ENCODE measurements around the gene SLC8B1. TPM values are rescaled to one million over a fixed set of nuclear protein-coding genes. Genes with fewer than 3 reads are reported as not detected.

Gene SLC8B1
- total RNA-seq, 2 donors from 2014 or later, result 23.1 to 94.7 TPM

- Histone ChIP-seq H3K4me1 (replicated peaks) (no peaks in the 10 kb centered on the region), H3K36me3 (peaks cover 7 to 40% of the 10 kb centered on the region in 2 donors)
These were observed 41.8 kb downstream of the SLC8B1 start for GRCh38 chr12:113293100-113293499.

GRCh38 chr12:113292547-113292946 lies 42.4 kb downstream of the SLC8B1 start:
- Histone ChIP-seq H3K36me3 (peaks cover 7 to 40% of the 10 kb centered on the region in 2 donors), H3K9me3 (no peaks in the 10 kb centered on the region), H3K27me3 (replicated peaks; ENCODE audit: insufficient read depth) (no peaks in the 10 kb centered on the region), H3K27ac (no peak overlapping the region), H3K4me3 (no peak overlapping the region), H3K4me1 (replicated peaks) (no peaks in the 10 kb centered on the region)
- 87% methylated on average over 7 of the region's 7 CpGs for WGBS
- no peak for TF ChIP-seq CTCF (IDR thresholded peaks at IDR 0.05)
- no peak for TF ChIP-seq POLR2AphosphoS5 (IDR thresholded peaks at IDR 0.05)
- TF ChIP-seq POLR2A (IDR thresholded peaks at IDR 0.05), result no peak
- intact Hi-C loops (cut with DNase I), result no loop called here
- no peak for DNase-seq (ENCODE audit: low spot score)

More at GRCh38 chr12:113293100-113293499, 41.8 kb downstream of the SLC8B1 start:
- Histone ChIP-seq H3K9me3 (no peaks in the 10 kb centered on the region), H3K27me3 (replicated peaks; ENCODE audit: insufficient read depth) (no peaks in the 10 kb centered on the region), H3K4me3 (no peak overlapping the region), H3K27ac (no peak overlapping the region)
- DNase-seq (ENCODE audit: low spot score), result no peak
- 93% methylated on average over 10 of the region's 10 CpGs for WGBS
- intact Hi-C loops (cut with DNase I), result no loop called here
- no peak for TF ChIP-seq CTCF (IDR thresholded peaks at IDR 0.05)
- TF ChIP-seq POLR2AphosphoS5 (IDR thresholded peaks at IDR 0.05), result no peak
- no peak for TF ChIP-seq POLR2A (IDR thresholded peaks at IDR 0.05)

- peaks cover 9 to 40% of the 10 kb centered on the region in 2 donors for H3K36me3 ChIP-seq
- 76% methylated on average over 6 of the region's 6 CpGs for WGBS
These were observed 42.8 kb downstream of the SLC8B1 start for GRCh38 chr12:113292091-113292490.

GRCh38 chr12:113291586-113291985 lies 43.3 kb downstream of the SLC8B1 start:
- Histone ChIP-seq H3K27ac (no peak overlapping the region), H3K36me3 (peaks cover 11 to 45% of the 10 kb centered on the region in 2 donors)

More at GRCh38 chr12:113292091-113292490, 42.8 kb downstream of the SLC8B1 start:
- no peak for DNase-seq (ENCODE audit: low spot score)
- intact Hi-C loops (cut with DNase I), result no loop called here
- H3K4me1 ChIP-seq (replicated peaks), result no peaks in the 10 kb centered on the region
- H3K27ac ChIP-seq, result no peak overlapping the region
- TF ChIP-seq POLR2A (IDR thresholded peaks at IDR 0.05) (no peak), POLR2AphosphoS5 (IDR thresholded peaks at IDR 0.05) (no peak), CTCF (IDR thresholded peaks at IDR 0.05) (no peak)
- no peak overlapping the region for H3K4me3 ChIP-seq
- no peaks in the 10 kb centered on the region for H3K27me3 ChIP-seq (replicated peaks; ENCODE audit: insufficient read depth)
- no peaks in the 10 kb centered on the region for H3K9me3 ChIP-seq

More at GRCh38 chr12:113291586-113291985, 43.3 kb downstream of the SLC8B1 start:
- intact Hi-C loops (cut with DNase I), result no loop called here
- Histone ChIP-seq H3K9me3 (no peaks in the 10 kb centered on the region), H3K27me3 (replicated peaks; ENCODE audit: insufficient read depth) (no peaks in the 10 kb centered on the region), H3K4me1 (replicated peaks) (no peaks in the 10 kb centered on the region), H3K4me3 (no peak overlapping the region)
- TF ChIP-seq POLR2A (IDR thresholded peaks at IDR 0.05), result no peak
- TF ChIP-seq POLR2AphosphoS5 (IDR thresholded peaks at IDR 0.05), result no peak
- no peak for TF ChIP-seq CTCF (IDR thresholded peaks at IDR 0.05)
- WGBS, result 85% methylated on average over 17 of the region's 17 CpGs
- no peak for DNase-seq (ENCODE audit: low spot score)
